Liver (tissue), 9 donors: ENCODE data around the gene SCN3A. TPM values are rescaled to one million over a fixed set of nuclear protein-coding genes. Genes with fewer than 3 reads are reported as not detected.

Experiments used
- DNase-seq: peaks from one replicate; pipeline ENCODE4 v3.0.0-alpha.2; 2017; ENCODE audit warnings: low spot score
- H3K27ac ChIP-seq, 2 donors: one replicate each; pipeline ENCODE4 v1.7.0; 2013; ENCODE audit warnings: inconsistent platforms in 2 of 2, low read length in 2 of 2, control low read depth in 1 of 2, low read depth in 1 of 2, mild to moderate bottlenecking in 1 of 2
- H3K27me3 ChIP-seq, 4 donors: one replicate each; pipeline versions ENCODE4 v1.6.1 to v1.7.0; 2013; ENCODE audit warnings: low read length in 3 of 4, inconsistent platforms in 1 of 4, mild to moderate bottlenecking in 1 of 4, moderate library complexity in 1 of 4; ENCODE audit not compliant: control insufficient read depth in 4 of 4, insufficient read depth in 4 of 4
- H3K36me3 ChIP-seq, 4 donors: one replicate each; pipeline versions ENCODE4 v1.6.1 to v1.7.0; 2013; ENCODE audit warnings: low read length in 3 of 4, mild to moderate bottlenecking in 3 of 4, low read depth in 1 of 4, moderate library complexity in 1 of 4; ENCODE audit not compliant: control insufficient read depth in 4 of 4, insufficient read depth in 3 of 4
- H3K4me1 ChIP-seq, 4 donors: one replicate each; pipeline versions ENCODE4 v1.6.1 to v1.7.0; 2013; ENCODE audit warnings: low read length in 3 of 4, mild to moderate bottlenecking in 3 of 4, moderate library complexity in 1 of 4; ENCODE audit not compliant: control insufficient read depth in 4 of 4, insufficient read depth in 4 of 4
- H3K4me3 ChIP-seq, 3 donors: one replicate each; pipeline versions ENCODE4 v1.6.1 to v1.7.0; 2013; ENCODE audit warnings: low read length in 3 of 3, control low read depth in 1 of 3, low read depth in 1 of 3, mild to moderate bottlenecking in 1 of 3
- H3K9ac ChIP-seq, 2 donors: one replicate each; pipeline ENCODE4 v1.7.0; 2013; ENCODE audit warnings: low read length in 2 of 2, mild to moderate bottlenecking in 2 of 2, moderate library complexity in 2 of 2, control low read depth in 1 of 2, low read depth in 1 of 2
- H3K9me3 ChIP-seq, 4 donors: one replicate each; pipeline versions ENCODE4 v1.6.1 to v1.7.0; 2013; ENCODE audit warnings: low read length in 3 of 4; ENCODE audit not compliant: control insufficient read depth in 4 of 4
- ATF3 ChIP-seq: IDR thresholded peaks from 2 replicates; pipeline ENCODE4 v1.6.1; 2016; ENCODE audit warnings: antibody characterized with exemption
- CTCF ChIP-seq: fragments of 150-350 bp; IDR thresholded peaks from 2 replicates; pipeline ENCODE4 v1.5.1; 2017; ENCODE audit warnings: improper control_type of control experiment, low read depth, low read length; ENCODE audit not compliant: missing input control
- EGR1 ChIP-seq, 2 donors: IDR thresholded peaks; 2 replicates each; pipeline ENCODE4 v1.6.1; 2016 to 2018; ENCODE audit warnings: antibody characterized with exemption in 2 of 2, low read depth in 2 of 2
- FOXA2 ChIP-seq: IDR thresholded peaks from 2 replicates; pipeline ENCODE4 v1.6.1; 2016; ENCODE audit warnings: antibody characterized with exemption
- GABPA ChIP-seq, 2 donors: IDR thresholded peaks in 1 of 2; conservative IDR thresholded peaks in 1 of 2; 2 replicates each; pipeline ENCODE4 v1.6.1; 2016; ENCODE audit warnings: antibody characterized with exemption in 2 of 2, mild to moderate bottlenecking in 1 of 2, moderate library complexity in 1 of 2
- HNF4A ChIP-seq, 2 donors: conservative IDR thresholded peaks; 2 replicates each; pipeline ENCODE4 v1.6.1; 2016; ENCODE audit warnings: antibody characterized with exemption in 2 of 2, mild to moderate bottlenecking in 2 of 2
- HNF4G ChIP-seq: IDR thresholded peaks from 2 replicates; pipeline ENCODE4 v1.6.1; 2016; ENCODE audit warnings: antibody characterized with exemption
- JUND ChIP-seq, 2 donors: IDR thresholded peaks; 2 replicates each; pipeline ENCODE4 v1.6.1; 2016; ENCODE audit warnings: antibody characterized with exemption in 2 of 2
- NR2F2 ChIP-seq: IDR thresholded peaks from 2 replicates; pipeline ENCODE4 v1.6.1; 2016; ENCODE audit warnings: antibody characterized with exemption
- RAD21 ChIP-seq, 2 donors: IDR thresholded peaks; 2 replicates each; pipeline ENCODE4 v1.6.1; 2016; ENCODE audit warnings: antibody characterized with exemption in 2 of 2, mild to moderate bottlenecking in 2 of 2
- RXRA ChIP-seq, 2 donors: IDR thresholded peaks; 2 replicates each; pipeline ENCODE4 v1.6.1; 2017 to 2018; ENCODE audit warnings: antibody characterized with exemption in 2 of 2, mild to moderate bottlenecking in 1 of 2
- TAF1 ChIP-seq: conservative IDR thresholded peaks from 2 replicates; pipeline ENCODE4 v1.6.1; 2016; ENCODE audit warnings: antibody characterized with exemption, mild to moderate bottlenecking
- YY1 ChIP-seq: IDR thresholded peaks from 2 replicates; pipeline ENCODE4 v1.6.1; 2016; ENCODE audit warnings: antibody characterized with exemption, mild to moderate bottlenecking
- WGBS: extraction: QIAGEN DNeasy Blood & Tissue Kit; methylation state at CpG from one replicate; pipeline ENCODE4 v1.1.7; 2013; 5-methylcytosine and 5-hydroxymethylcytosine counted together
- polyA plus RNA-seq, 2 donors: library from polyadenylated mRNA; stranded (reverse) in 1 of 2; unstranded in 1 of 2; fragments of 200-250 nt in 1 of 2; fragments of >200 nt in 1 of 2; fragmentation: Nextera tagmentation in 1 of 2; extraction: Ambion mirVana in 1 of 2; gene quantifications; one replicate each; pipeline versions ENCODE4 v1.2.1 to v1.2.3, GENCODE V29; 2013 to 2015
- total RNA-seq, 2 donors: library from RNA; depleted of rRNA; stranded (reverse); fragments of >200 nt; gene quantifications; one replicate each; pipeline ENCODE4 v1.2.3, GENCODE V29; 2014
- TF ChIP-seq, protein P1 (sequence below): IDR thresholded peaks from 2 replicates; pipeline ENCODE4 v1.6.1; 2016; ENCODE audit warnings: antibody characterized with exemption
- TF ChIP-seq, protein P2 (sequence below): IDR thresholded peaks from 2 replicates; pipeline ENCODE4 v1.6.1; 2016; ENCODE audit warnings: antibody characterized with exemption, mild to moderate bottlenecking
- donor health status: healthy.
- donor health status: healthy.
- donor health status: healthy.
- donor health status: healthy.
- donor health status: healthy.

SCN3A gene
- total and polyA plus RNA-seq, 4 donors: 0.05 to 1.0 (median 0.29) TPM

DNA sequence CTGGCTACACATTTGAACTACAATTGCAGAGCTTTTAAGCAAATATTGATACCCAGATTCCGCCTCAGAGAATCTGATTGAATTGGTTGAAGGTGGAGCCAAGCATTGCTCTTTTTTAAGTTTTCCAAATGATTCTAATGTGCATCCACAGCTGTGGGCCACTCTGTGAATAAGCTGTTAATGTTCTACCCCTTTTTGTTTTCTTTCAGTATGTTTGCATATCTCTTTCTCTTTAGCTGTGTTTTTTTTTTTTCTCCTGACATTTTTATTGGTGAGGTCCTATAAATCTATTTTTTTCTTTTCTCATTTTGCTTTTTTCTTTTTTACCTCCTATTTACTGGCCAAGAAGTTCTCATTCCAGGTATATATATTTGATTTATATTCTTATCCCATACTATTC is 6.5 kb downstream of the SCN3A start:
- Histone ChIP-seq H3K27me3 (no peaks in the 10 kb centered on the region), H3K27ac (no peak overlapping the region), H3K4me1 (no peaks in the 10 kb centered on the region), H3K9me3 (no peaks in the 10 kb centered on the region), H3K9ac (no peak overlapping the region), H3K4me3 (no peak overlapping the region), H3K36me3 (no peaks in the 10 kb centered on the region)
- TF ChIP-seq, protein P1, sequence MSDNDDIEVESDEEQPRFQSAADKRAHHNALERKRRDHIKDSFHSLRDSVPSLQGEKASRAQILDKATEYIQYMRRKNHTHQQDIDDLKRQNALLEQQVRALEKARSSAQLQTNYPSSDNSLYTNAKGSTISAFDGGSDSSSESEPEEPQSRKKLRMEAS: no peak
- no peak for DNase-seq
- 89% methylated on average over 1 of the region's 1 CpG for WGBS

GRCh38 chr2:165196411-165196810 is 7.4 kb downstream of the SCN3A start:
- Histone ChIP-seq H3K9ac (no peak overlapping the region), H3K4me1 (no peaks in the 10 kb centered on the region), H3K27me3 (no peaks in the 10 kb centered on the region), H3K9me3 (no peaks in the 10 kb centered on the region), H3K4me3 (no peak overlapping the region), H3K36me3 (no peaks in the 10 kb centered on the region), H3K27ac (no peak overlapping the region)
- 80% methylated on average over 4 of the region's 4 CpGs for WGBS
- TF ChIP-seq EGR1 (IDR thresholded peaks at IDR 0.05; ENCODE audit: low read depth in 2 of 2) (no peak), GABPA (IDR thresholded peaks at IDR 0.05 in 1 of 2, conservative IDR thresholded peaks at IDR 0.05 in 1 of 2) (no peak), HNF4A (conservative IDR thresholded peaks at IDR 0.05) (no peak), JUND (IDR thresholded peaks at IDR 0.05) (no peak), NR2F2 (no peak), RXRA (IDR thresholded peaks at IDR 0.05) (no peak), FOXA2 (no peak)
- TF ChIP-seq, protein P2, sequence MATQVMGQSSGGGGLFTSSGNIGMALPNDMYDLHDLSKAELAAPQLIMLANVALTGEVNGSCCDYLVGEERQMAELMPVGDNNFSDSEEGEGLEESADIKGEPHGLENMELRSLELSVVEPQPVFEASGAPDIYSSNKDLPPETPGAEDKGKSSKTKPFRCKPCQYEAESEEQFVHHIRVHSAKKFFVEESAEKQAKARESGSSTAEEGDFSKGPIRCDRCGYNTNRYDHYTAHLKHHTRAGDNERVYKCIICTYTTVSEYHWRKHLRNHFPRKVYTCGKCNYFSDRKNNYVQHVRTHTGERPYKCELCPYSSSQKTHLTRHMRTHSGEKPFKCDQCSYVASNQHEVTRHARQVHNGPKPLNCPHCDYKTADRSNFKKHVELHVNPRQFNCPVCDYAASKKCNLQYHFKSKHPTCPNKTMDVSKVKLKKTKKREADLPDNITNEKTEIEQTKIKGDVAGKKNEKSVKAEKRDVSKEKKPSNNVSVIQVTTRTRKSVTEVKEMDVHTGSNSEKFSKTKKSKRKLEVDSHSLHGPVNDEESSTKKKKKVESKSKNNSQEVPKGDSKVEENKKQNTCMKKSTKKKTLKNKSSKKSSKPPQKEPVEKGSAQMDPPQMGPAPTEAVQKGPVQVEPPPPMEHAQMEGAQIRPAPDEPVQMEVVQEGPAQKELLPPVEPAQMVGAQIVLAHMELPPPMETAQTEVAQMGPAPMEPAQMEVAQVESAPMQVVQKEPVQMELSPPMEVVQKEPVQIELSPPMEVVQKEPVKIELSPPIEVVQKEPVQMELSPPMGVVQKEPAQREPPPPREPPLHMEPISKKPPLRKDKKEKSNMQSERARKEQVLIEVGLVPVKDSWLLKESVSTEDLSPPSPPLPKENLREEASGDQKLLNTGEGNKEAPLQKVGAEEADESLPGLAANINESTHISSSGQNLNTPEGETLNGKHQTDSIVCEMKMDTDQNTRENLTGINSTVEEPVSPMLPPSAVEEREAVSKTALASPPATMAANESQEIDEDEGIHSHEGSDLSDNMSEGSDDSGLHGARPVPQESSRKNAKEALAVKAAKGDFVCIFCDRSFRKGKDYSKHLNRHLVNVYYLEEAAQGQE: no peak
- no peak for DNase-seq

DNA sequence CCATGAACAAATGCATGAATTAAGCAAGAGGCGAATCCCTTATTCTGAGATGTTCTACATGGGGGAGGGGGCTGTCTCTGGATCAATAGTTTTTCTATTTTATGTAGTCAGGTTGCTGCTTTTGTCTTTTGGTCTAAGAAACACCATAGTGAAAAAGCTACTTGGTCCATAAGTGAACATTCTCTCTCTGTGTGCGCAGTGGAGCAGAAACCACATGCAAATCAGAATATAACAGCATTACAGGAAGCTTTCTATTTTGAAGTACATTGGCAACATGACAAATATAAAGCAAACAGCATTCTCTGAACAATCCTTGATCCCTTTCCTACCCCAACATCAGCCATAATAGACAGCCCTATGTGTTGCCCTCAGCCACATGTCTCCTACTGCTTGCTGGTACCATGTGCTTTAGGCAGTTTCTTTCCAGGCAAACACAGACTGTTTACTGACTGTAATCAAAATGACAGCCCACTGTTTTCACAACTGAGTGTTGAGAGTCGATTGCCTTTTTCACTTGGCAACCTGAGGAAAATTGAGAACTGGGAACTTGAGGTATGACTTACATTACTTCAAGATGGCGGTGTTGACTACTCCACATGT is 10.6 kb downstream of the SCN3A start:
- TF ChIP-seq HNF4G (no peak), RAD21 (IDR thresholded peaks at IDR 0.05) (no peak)
- H3K36me3 ChIP-seq: no peaks in the 10 kb centered on the region
- 79% methylated on average over 4 of the region's 4 CpGs for WGBS
- H3K9me3 ChIP-seq: no peaks in the 10 kb centered on the region
- H3K27ac ChIP-seq: no peak overlapping the region
- H3K4me1 ChIP-seq: no peaks in the 10 kb centered on the region
- H3K27me3 ChIP-seq: no peaks in the 10 kb centered on the region
- no peak overlapping the region for H3K9ac ChIP-seq
- no peak overlapping the region for H3K4me3 ChIP-seq
- no peak for DNase-seq

DNA sequence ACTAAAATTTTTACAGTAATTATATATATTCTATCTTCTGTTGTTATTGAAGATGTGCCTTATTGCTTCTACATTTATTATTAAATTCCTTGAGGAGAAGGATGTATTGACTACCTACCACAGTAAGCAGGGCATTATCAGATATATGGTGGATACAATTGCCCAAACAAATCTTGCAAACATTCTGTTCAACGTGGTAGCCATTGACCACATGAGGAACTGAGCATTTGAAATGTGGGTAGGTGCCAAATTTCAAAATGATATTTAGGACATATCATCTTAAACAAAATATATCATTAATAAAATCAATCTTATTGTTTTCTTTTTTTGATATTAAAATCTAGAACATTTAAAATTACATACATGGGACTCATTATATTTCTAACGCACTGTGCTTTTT is 11.1 kb downstream of the SCN3A start:
- 81% methylated on average over 2 of the region's 2 CpGs for WGBS
- no peak for DNase-seq
- TF ChIP-seq ATF3 (no peak), RAD21 (IDR thresholded peaks at IDR 0.05) (no peak), TAF1 (no peak), GABPA (IDR thresholded peaks at IDR 0.05 in 1 of 2, conservative IDR thresholded peaks at IDR 0.05 in 1 of 2) (no peak), YY1 (no peak), CTCF (no peak), HNF4G (no peak), EGR1 (IDR thresholded peaks at IDR 0.05; ENCODE audit: low read depth in 2 of 2) (no peak), HNF4A (conservative IDR thresholded peaks at IDR 0.05) (no peak), NR2F2 (no peak), JUND (IDR thresholded peaks at IDR 0.05) (no peak)
- TF ChIP-seq, protein P1: no peak

More for the DNA sequence above, 11.1 kb downstream of the SCN3A start:
- Histone ChIP-seq H3K9me3 (no peaks in the 10 kb centered on the region), H3K27me3 (no peaks in the 10 kb centered on the region), H3K36me3 (no peaks in the 10 kb centered on the region), H3K4me3 (no peak overlapping the region), H3K4me1 (no peaks in the 10 kb centered on the region), H3K27ac (no peak overlapping the region), H3K9ac (no peak overlapping the region)
